ENCODE results near the gene MED12. TPM values are rescaled to one million over a fixed set of nuclear protein-coding genes. Genes with fewer than 3 reads are reported as not detected.

Gene MED12
- total RNA-seq, 2 experiments from 2014 or later = 44.5 to 55.3 TPM

- intact Hi-C loops (cut with DNase I, micrococcal nuclease) = loop anchor here in 1 of 2 experiments (5.0 kb wide), 2 partner anchors 42 to 722 kb away; no protein-coding TSS in a partner anchor
- H3K27me3 ChIP-seq (ENCODE audit: control insufficient read depth in 1 of 2, insufficient read depth in 2 of 2, low read length in 2 of 2) = no peaks in the 10 kb centered on the region
- Mint-ChIP-seq H3K4me3 (no peak overlapping the region), H3K4me1 (ENCODE audit: low read depth) (peaks cover 5% of the 10 kb centered on the region), H3K27ac (no peak overlapping the region), H3K36me3 (ENCODE audit: low read depth) (peaks cover 26% of the 10 kb centered on the region), H3K9me3 (no peaks in the 10 kb centered on the region), H3K27me3 (no peaks in the 10 kb centered on the region)
- no peak overlapping the region for H3K27ac ChIP-seq (ENCODE audit: low read depth in 1 of 2, low read length in 2 of 2)
- peaks cover 2% of the 10 kb centered on the region for H3K4me1 ChIP-seq (ENCODE audit: insufficient read depth, low read length)
- ATAC-seq (ENCODE audit: poor library complexity) (no peak), DNase-seq (no peak)
- no peaks in the 10 kb centered on the region for H3K9me3 ChIP-seq (ENCODE audit: control insufficient read depth in 1 of 2, insufficient read depth in 1 of 2, low read length in 2 of 2)
- no peak for TF ChIP-seq CTCF (IDR thresholded peaks at IDR 0.05)
- H3K4me3 ChIP-seq (ENCODE audit: low read length) = no peak overlapping the region
- H3K36me3 ChIP-seq (ENCODE audit: insufficient read depth, low read length) = peaks cover 19% of the 10 kb centered on the region
- CTCF ChIA-PET = no interaction called here
- POLR2A ChIA-PET = no interaction called here
Measured at GRCh38 chrX:71174795-71175194, 56.4 kb downstream of the MED12 start.

DNA sequence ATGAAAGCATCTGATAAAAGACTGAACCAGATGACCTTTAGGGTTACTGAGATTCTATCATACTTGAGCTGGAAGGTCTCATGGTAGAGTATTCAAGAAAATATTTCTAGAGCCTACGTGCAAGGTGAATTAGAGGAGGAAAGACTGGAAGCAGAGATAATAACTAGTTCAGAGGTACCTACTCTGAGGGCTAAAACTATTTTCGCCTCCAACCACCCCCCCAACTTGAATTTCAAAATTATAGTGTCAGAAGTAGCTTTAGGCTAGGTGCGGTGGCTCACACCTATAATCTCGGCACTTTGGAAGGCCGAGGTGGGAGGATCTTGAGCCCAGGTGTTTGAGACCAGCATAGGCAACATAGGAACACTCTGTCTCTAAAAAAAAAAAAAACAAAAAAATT lies 57.1 kb downstream of the MED12 start:
- Mint-ChIP-seq H3K4me3 (no peak overlapping the region), H3K9me3 (no peaks in the 10 kb centered on the region), H3K36me3 (ENCODE audit: low read depth) (peaks cover 26% of the 10 kb centered on the region), H3K27ac (no peak overlapping the region), H3K27me3 (no peaks in the 10 kb centered on the region), H3K4me1 (ENCODE audit: low read depth) (peaks cover 5% of the 10 kb centered on the region)
- Histone ChIP-seq H3K36me3 (ENCODE audit: insufficient read depth, low read length) (peaks cover 19% of the 10 kb centered on the region), H3K4me1 (ENCODE audit: insufficient read depth, low read length) (peaks cover 2% of the 10 kb centered on the region), H3K4me3 (ENCODE audit: low read length) (no peak overlapping the region), H3K27ac (ENCODE audit: low read depth in 1 of 2, low read length in 2 of 2) (no peak overlapping the region), H3K27me3 (ENCODE audit: control insufficient read depth in 1 of 2, insufficient read depth in 2 of 2, low read length in 2 of 2) (no peaks in the 10 kb centered on the region), H3K9me3 (ENCODE audit: control insufficient read depth in 1 of 2, insufficient read depth in 1 of 2, low read length in 2 of 2) (no peaks in the 10 kb centered on the region)
- ChIA-PET CTCF (interaction anchor here (0.7 kb wide), 1 partner anchor 224 kb away, joined by 4 read pairs; no protein-coding TSS in a partner anchor), POLR2A (no interaction called here)
- DNase-seq = no peak
- ATAC-seq (ENCODE audit: poor library complexity) = no peak
- no peak for TF ChIP-seq CTCF (IDR thresholded peaks at IDR 0.05)
- intact Hi-C loops (cut with DNase I, micrococcal nuclease) = loop anchor here in 1 of 2 experiments (5.0 kb wide), 2 partner anchors 43 to 723 kb away; no protein-coding TSS in a partner anchor

DNA sequence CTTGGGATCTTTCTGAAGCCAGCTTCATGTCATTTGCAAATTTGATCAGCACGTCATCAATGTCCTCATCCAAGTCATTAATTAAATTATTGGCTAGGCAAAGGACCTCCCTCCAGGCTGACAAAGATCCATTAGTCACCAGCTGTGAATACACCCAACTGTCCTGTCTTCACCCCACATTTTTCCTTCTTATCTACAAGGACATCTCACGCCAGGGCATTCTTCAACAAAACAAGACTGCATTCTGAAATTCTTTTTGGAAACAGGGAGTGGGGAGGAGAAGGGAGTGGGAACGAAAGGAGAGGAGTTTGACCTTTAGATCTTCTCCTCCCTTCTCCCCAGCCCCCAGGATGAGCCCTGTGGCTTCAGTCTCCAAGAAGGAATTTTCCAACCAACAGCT lies 58.9 kb downstream of the MED12 start:
- Histone ChIP-seq H3K4me3 (ENCODE audit: low read length) (no peak overlapping the region), H3K27me3 (ENCODE audit: control insufficient read depth in 1 of 2, insufficient read depth in 2 of 2, low read length in 2 of 2) (no peaks in the 10 kb centered on the region), H3K9me3 (ENCODE audit: control insufficient read depth in 1 of 2, insufficient read depth in 1 of 2, low read length in 2 of 2) (no peaks in the 10 kb centered on the region), H3K4me1 (ENCODE audit: insufficient read depth, low read length) (peaks cover 9% of the 10 kb centered on the region), H3K36me3 (ENCODE audit: insufficient read depth, low read length) (peaks cover 19% of the 10 kb centered on the region), H3K27ac (ENCODE audit: low read depth in 1 of 2, low read length in 2 of 2) (no peak overlapping the region)
- Mint-ChIP-seq H3K27ac (no peak overlapping the region), H3K36me3 (ENCODE audit: low read depth) (peaks cover 34% of the 10 kb centered on the region), H3K9me3 (no peaks in the 10 kb centered on the region), H3K27me3 (no peaks in the 10 kb centered on the region), H3K4me3 (no peak overlapping the region), H3K4me1 (ENCODE audit: low read depth) (peaks cover 13% of the 10 kb centered on the region)
- intact Hi-C loops (cut with DNase I, micrococcal nuclease) = loop anchor here in 1 of 2 experiments (5.0 kb wide), 2 partner anchors 45 to 725 kb away; no protein-coding TSS in a partner anchor
- no peak for DNase-seq
- ATAC-seq (ENCODE audit: poor library complexity) = no peak
- ChIA-PET CTCF (no interaction called here), POLR2A (interaction anchor here (1.2 kb wide), 1 partner anchor 81 kb away, joined by 3 read pairs; the partner anchor contains the start of gene FOXO4)
- TF ChIP-seq CTCF (IDR thresholded peaks at IDR 0.05) = no peak

All from CD4-positive, alpha-beta T cell (primary cell).